K562 (cell line): ENCODE measurements around the gene ANKS1A.

ENCODE experiments used
- ATF1 ChIP-seq, 2 experiments: fragments of 450-650 bp in 1 of 2; IDR thresholded peaks; 2 replicates each; pipeline ENCODE4 v1.6.1; 2016; ENCODE audit warnings: missing compliant biosample characterization in 1 of 2, missing genetic modification characterization in 1 of 2
- HDAC2 ChIP-seq: fragments of 450-650 bp; IDR thresholded peaks from 2 replicates; pipeline ENCODE4 v1.6.1; 2016; ENCODE audit warnings: mild to moderate bottlenecking
- KDM1A ChIP-seq, 2 experiments: fragments of 450-650 bp; IDR thresholded peaks; 2 replicates each; pipeline ENCODE4 v1.6.1; 2016; ENCODE audit warnings: mild to moderate bottlenecking in 2 of 2
- POLR2AphosphoS5 ChIP-seq: IDR thresholded peaks from 2 replicates; pipeline ENCODE4 v1.6.1; 2011; ENCODE audit warnings: mild to moderate bottlenecking, low read depth, low read length, moderate library complexity; ENCODE audit not compliant: control insufficient read depth, insufficient read depth
- RCOR1 ChIP-seq, 2 experiments: IDR thresholded peaks; 2 replicates each; pipeline ENCODE4 v1.6.1; 2012; ENCODE audit warnings: low read depth in 2 of 2, low read length in 2 of 2, borderline replicate concordance in 1 of 2, improper control_type of control experiment in 1 of 2
- SMAD3 ChIP-seq: fragments of 450-650 bp; formaldehyde crosslinking; conservative IDR thresholded peaks from 2 replicates; pipeline ENCODE4 v1.4.0; 2020; ENCODE audit warnings: mild to moderate bottlenecking
- TAF7 ChIP-seq: fragments of 450-650 bp; IDR thresholded peaks from 2 replicates; pipeline ENCODE4 v1.6.1; 2016; ENCODE audit warnings: missing genetic modification characterization, missing compliant biosample characterization
- TF ChIP-seq, protein P1 (sequence below), 2 experiments: IDR thresholded peaks; 2 replicates each; pipeline ENCODE4 v1.6.1; 2012; ENCODE audit warnings: improper control_type of control experiment in 2 of 2, low read depth in 2 of 2, low read length in 2 of 2, borderline replicate concordance in 1 of 2
- TF ChIP-seq, protein P2 (sequence below), 2 experiments: fragments of 450-650 bp; IDR thresholded peaks; 2 replicates each; pipeline ENCODE4 v1.6.1; 2016; ENCODE audit warnings: mild to moderate bottlenecking in 2 of 2, borderline replicate concordance in 1 of 2, low read depth in 1 of 2, moderate library complexity in 1 of 2

DNA sequence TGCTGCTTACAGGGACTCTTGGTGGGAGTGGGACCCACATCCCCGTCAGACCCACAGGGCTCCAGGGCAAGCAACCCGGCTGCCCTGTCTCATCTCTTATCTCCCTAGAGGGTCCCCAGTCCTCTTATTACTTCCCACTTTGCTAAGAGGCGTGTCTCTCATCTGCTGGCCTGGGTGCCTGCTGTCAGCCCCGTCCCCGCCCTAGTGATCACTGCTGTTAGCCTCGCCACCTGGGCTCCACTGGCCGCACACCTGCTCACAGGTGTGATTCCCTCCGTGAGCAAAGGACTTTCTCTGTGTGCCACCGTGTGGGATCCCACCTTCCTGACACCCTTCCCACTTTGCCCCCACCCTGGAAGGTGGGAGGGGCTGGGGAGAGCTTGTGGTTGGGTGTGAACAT lies 194.5 kb downstream of the ANKS1A start:
- TF ChIP-seq TAF7 (tag) (no peak), SMAD3 (CRISPR knock-in tag) (no peak), KDM1A (IDR thresholded peaks at IDR 0.05) (no peak), RCOR1 (IDR thresholded peaks at IDR 0.05; ENCODE audit: borderline replicate concordance in 1 of 2, low read depth in 2 of 2, low read length in 2 of 2) (no peak), ATF1 (CRISPR knock-in tag; IDR thresholded peaks at IDR 0.05) (no peak), ATF1 (tag; IDR thresholded peaks at IDR 0.05) (no peak), POLR2AphosphoS5 (no peak), HDAC2 (no peak)
- TF ChIP-seq, protein P1, sequence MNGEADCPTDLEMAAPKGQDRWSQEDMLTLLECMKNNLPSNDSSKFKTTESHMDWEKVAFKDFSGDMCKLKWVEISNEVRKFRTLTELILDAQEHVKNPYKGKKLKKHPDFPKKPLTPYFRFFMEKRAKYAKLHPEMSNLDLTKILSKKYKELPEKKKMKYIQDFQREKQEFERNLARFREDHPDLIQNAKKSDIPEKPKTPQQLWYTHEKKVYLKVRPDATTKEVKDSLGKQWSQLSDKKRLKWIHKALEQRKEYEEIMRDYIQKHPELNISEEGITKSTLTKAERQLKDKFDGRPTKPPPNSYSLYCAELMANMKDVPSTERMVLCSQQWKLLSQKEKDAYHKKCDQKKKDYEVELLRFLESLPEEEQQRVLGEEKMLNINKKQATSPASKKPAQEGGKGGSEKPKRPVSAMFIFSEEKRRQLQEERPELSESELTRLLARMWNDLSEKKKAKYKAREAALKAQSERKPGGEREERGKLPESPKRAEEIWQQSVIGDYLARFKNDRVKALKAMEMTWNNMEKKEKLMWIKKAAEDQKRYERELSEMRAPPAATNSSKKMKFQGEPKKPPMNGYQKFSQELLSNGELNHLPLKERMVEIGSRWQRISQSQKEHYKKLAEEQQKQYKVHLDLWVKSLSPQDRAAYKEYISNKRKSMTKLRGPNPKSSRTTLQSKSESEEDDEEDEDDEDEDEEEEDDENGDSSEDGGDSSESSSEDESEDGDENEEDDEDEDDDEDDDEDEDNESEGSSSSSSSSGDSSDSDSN (IDR thresholded peaks at IDR 0.05; ENCODE audit: borderline replicate concordance in 1 of 2, low read depth in 2 of 2, low read length in 2 of 2) = no peak
- TF ChIP-seq, protein P2, sequence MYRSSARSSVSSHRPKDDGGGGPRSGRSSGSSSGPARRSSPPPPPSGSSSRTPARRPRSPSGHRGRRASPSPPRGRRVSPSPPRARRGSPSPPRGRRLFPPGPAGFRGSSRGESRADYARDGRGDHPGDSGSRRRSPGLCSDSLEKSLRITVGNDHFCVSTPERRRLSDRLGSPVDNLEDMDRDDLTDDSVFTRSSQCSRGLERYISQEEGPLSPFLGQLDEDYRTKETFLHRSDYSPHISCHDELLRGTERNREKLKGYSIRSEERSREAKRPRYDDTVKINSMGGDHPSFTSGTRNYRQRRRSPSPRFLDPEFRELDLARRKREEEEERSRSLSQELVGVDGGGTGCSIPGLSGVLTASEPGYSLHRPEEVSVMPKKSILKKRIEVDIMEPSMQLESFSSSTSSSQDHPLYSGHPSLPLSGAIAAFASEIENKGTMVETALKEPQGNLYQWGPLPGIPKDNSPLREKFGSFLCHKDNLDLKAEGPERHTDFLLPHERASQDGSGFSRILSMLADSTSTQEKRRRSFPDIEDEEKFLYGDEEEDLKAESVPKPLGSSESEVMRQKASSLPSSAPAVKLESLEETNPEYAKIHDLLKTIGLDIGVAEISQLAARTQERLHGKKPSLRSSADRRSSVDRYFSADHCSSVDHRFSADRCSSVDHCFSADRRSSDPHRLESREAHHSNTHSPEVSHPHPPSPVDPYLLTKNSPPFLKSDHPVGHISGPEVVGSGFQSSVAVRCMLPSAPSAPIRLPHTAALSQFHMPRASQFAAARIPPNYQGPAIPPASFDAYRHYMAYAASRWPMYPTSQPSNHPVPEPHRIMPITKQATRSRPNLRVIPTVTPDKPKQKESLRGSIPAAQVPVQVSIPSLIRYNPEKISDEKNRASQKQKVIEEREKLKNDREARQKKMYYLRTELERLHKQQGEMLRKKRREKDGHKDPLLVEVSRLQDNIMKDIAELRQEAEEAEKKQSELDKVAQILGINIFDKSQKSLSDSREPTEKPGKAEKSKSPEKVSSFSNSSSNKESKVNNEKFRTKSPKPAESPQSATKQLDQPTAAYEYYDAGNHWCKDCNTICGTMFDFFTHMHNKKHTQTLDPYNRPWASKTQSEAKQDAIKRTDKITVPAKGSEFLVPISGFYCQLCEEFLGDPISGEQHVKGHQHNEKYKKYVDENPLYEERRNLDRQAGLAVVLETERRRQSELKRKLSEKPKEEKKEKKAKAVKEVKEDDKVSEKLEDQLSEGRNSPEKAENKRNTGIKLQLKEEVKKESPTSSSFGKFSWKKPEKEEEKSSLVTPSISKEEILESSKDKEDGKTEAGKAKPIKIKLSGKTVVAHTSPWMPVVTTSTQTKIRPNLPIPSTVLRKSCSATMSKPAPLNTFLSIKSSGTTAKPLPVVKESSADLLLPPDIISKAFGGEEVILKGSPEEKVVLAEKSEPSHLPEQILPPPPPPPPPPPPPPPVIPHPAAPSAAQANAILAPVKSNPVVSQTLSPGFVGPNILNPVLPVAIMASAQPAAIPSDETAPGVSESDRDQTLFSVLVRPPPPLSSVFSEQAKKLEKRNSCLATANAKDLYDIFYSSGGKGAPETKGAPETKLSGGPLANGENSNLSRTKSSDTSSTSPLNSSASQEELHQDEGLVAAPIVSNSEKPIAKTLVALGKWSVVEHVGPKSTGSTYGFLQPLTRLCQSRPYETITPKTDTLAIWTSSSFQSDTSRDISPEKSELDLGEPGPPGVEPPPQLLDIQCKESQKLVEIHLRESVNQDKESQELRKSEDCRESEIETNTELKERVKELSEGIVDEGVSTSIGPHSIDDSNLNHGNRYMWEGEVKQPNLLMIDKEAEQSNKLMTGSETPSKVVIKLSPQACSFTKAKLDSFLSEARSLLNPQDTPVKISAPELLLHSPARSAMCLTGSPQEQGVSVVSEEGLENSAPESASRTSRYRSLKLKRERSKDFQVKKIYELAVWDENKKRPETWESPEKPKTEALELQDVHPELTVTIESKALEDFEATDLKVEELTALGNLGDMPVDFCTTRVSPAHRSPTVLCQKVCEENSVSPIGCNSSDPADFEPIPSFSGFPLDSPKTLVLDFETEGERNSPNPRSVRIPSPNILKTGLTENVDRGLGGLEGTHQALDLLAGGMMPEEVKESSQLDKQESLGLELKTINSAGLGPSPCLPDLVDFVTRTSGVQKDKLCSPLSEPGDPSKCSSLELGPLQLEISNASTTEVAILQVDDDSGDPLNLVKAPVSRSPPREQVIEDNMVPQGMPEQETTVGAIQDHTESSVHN (IDR thresholded peaks at IDR 0.05; ENCODE audit: borderline replicate concordance in 1 of 2, low read depth in 1 of 2) = no peak
